ENCODE data around the gene PKD2. TPM values are rescaled to one million over a fixed set of nuclear protein-coding genes. Genes with fewer than 3 reads are reported as not detected.
A peak's percentile ranks its signal among the peaks of the same experiment; 100 is the strongest.

The PKD2 gene
- total and polyA plus RNA-seq, 2 donors (not counting 1 experiment from before 2014, with no cell fraction given) = 109 to 158 TPM

DNA sequence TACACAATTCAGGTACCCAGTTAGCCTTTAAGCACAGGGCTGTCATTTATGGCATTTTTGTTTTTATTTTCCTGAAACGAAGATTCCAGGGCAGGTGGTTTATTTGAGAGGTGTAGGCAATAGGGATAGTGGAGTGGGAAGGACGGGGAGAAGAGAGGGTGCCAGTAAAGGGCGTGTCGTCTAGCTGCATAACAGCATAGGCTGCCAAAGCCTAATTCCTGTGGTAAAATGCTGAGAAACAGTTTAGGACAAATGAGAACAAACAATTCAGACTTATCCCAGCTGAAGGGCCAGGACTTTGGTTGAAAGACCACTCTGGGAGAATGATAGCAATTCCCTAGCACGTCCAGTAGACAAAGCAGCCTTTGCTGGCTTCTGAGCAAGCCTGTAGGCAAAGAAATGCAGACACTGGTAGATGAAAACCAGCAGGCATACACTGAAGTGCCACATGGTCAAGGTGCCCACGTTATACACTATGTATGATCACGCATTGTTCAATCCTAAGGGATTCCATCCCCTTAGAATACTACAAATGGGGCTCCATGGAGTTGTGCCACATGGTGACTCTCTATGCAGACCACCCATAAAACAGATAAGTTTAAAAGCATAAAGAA is 70.6 kb downstream of the PKD2 start:
- H2AFZ ChIP-seq (ENCODE audit: low read length) = no peak overlapping the region
- no peak overlapping the region for H3K4me3 ChIP-seq (replicated peaks in 1 of 4; ENCODE audit: control extremely low read depth in 1 of 4, insufficient read depth in 1 of 4, low read depth in 3 of 4, low read length in 4 of 4)
- H3K36me3 ChIP-seq (ENCODE audit: control insufficient read depth, insufficient read depth, low read length) = no peaks in the 10 kb centered on the region
- TF ChIP-seq EZH2 (IDR thresholded peaks at IDR 0.05; ENCODE audit: low read length, missing control alignments) = no peak
- TF ChIP-seq, protein P1, sequence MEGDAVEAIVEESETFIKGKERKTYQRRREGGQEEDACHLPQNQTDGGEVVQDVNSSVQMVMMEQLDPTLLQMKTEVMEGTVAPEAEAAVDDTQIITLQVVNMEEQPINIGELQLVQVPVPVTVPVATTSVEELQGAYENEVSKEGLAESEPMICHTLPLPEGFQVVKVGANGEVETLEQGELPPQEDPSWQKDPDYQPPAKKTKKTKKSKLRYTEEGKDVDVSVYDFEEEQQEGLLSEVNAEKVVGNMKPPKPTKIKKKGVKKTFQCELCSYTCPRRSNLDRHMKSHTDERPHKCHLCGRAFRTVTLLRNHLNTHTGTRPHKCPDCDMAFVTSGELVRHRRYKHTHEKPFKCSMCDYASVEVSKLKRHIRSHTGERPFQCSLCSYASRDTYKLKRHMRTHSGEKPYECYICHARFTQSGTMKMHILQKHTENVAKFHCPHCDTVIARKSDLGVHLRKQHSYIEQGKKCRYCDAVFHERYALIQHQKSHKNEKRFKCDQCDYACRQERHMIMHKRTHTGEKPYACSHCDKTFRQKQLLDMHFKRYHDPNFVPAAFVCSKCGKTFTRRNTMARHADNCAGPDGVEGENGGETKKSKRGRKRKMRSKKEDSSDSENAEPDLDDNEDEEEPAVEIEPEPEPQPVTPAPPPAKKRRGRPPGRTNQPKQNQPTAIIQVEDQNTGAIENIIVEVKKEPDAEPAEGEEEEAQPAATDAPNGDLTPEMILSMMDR (conservative IDR thresholded peaks at IDR 0.05 in 1 of 2, IDR thresholded peaks at IDR 0.05 in 1 of 2; ENCODE audit: low read depth in 1 of 2, low read length in 2 of 2) = no peak
- H3K9ac ChIP-seq (ENCODE audit: insufficient read depth, low read length) = no peak overlapping the region
- DNase-seq (ENCODE audit: low read depth in 2 of 2) = peak; percentile 20 to 79
- H3K4me1 ChIP-seq (ENCODE audit: control insufficient read depth, extremely low read depth, insufficient read depth, low read length) = no peaks in the 10 kb centered on the region
- H3K27ac ChIP-seq (ENCODE audit: insufficient read depth, low read length) = no peak overlapping the region
- H3K27me3 ChIP-seq (ENCODE audit: control insufficient read depth, insufficient read depth, low read length) = no peaks in the 10 kb centered on the region
- H3K9me3 ChIP-seq (ENCODE audit: control insufficient read depth, insufficient read depth, low read depth, low read length) = no peaks in the 10 kb centered on the region
- H3K79me2 ChIP-seq (ENCODE audit: control insufficient read depth, insufficient read depth, low read length) = no peaks in the 10 kb centered on the region
- H4K20me1 ChIP-seq (ENCODE audit: control insufficient read depth, extremely low read depth, insufficient read depth, low read length) = no peaks in the 10 kb centered on the region
- H3K4me2 ChIP-seq (ENCODE audit: extremely low read depth, insufficient read depth, low read length) = no peak overlapping the region

DNA sequence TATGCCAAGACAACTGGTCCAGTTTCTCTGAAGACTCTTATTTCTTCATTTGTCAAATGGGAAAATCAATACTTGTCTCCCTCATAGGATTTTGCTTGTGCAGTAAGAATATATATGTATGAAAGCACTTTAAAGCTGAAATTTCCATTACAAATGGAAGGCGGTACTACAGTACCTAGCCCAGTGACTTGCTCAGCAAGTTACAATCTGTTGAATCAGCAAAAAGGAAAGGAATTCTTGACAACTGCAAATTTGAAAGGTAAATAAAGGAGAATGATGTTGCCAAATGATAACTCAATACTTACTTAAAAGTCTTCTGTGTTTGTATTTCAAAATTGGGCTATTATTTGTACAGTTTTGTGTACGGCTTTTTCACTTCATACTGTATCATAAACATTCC is 71.1 kb downstream of the PKD2 start:
- Histone ChIP-seq H3K4me1 (ENCODE audit: control insufficient read depth, extremely low read depth, insufficient read depth, low read length) (no peaks in the 10 kb centered on the region), H3K27me3 (ENCODE audit: control insufficient read depth, insufficient read depth, low read length) (no peaks in the 10 kb centered on the region), H3K9me3 (ENCODE audit: control insufficient read depth, insufficient read depth, low read depth, low read length) (no peaks in the 10 kb centered on the region), H4K20me1 (ENCODE audit: control insufficient read depth, extremely low read depth, insufficient read depth, low read length) (no peaks in the 10 kb centered on the region), H3K27ac (ENCODE audit: insufficient read depth, low read length) (no peak overlapping the region), H3K9ac (ENCODE audit: insufficient read depth, low read length) (no peak overlapping the region), H3K4me3 (replicated peaks in 1 of 4; ENCODE audit: control extremely low read depth in 1 of 4, insufficient read depth in 1 of 4, low read depth in 3 of 4, low read length in 4 of 4) (no peak overlapping the region), H2AFZ (ENCODE audit: low read length) (no peak overlapping the region), H3K4me2 (ENCODE audit: extremely low read depth, insufficient read depth, low read length) (no peak overlapping the region), H3K36me3 (ENCODE audit: control insufficient read depth, insufficient read depth, low read length) (no peaks in the 10 kb centered on the region), H3K79me2 (ENCODE audit: control insufficient read depth, insufficient read depth, low read length) (no peaks in the 10 kb centered on the region)
- TF ChIP-seq, protein P1 (conservative IDR thresholded peaks at IDR 0.05 in 1 of 2, IDR thresholded peaks at IDR 0.05 in 1 of 2; ENCODE audit: low read depth in 1 of 2, low read length in 2 of 2) = no peak
- no peak for TF ChIP-seq EZH2 (IDR thresholded peaks at IDR 0.05; ENCODE audit: low read length, missing control alignments)
- peak in 1 of 2 donors; percentile 9 for DNase-seq (ENCODE audit: low read depth in 2 of 2)

DNA sequence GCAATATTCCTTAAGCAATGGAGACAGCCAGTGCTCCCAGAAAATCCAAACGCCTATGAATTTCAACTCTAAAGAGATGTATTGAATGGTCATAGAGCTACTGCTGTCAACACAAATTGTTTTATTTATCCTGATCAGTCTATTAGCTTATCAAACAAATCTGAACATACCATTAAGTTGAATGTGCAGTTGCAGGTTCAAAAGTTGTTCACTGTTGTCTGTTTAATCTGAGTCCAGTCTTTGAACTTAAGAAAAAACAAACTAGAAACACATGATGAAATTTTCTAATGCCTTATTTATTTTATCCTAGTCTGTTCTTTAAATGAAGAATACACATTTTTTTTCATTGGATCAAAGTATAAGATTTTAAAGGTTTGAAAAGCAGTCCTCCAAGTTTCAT is 73.2 kb downstream of the PKD2 start:
- no peak overlapping the region for H3K4me3 ChIP-seq (replicated peaks in 1 of 4; ENCODE audit: control extremely low read depth in 1 of 4, insufficient read depth in 1 of 4, low read depth in 3 of 4, low read length in 4 of 4)
- no peaks in the 10 kb centered on the region for H3K36me3 ChIP-seq (ENCODE audit: control insufficient read depth, insufficient read depth, low read length)
- no peak overlapping the region for H3K27ac ChIP-seq (ENCODE audit: insufficient read depth, low read length)
- no peaks in the 10 kb centered on the region for H4K20me1 ChIP-seq (ENCODE audit: control insufficient read depth, extremely low read depth, insufficient read depth, low read length)
- TF ChIP-seq, protein P1 (conservative IDR thresholded peaks at IDR 0.05 in 1 of 2, IDR thresholded peaks at IDR 0.05 in 1 of 2; ENCODE audit: low read depth in 1 of 2, low read length in 2 of 2) = no peak
- no peak for TF ChIP-seq EZH2 (IDR thresholded peaks at IDR 0.05; ENCODE audit: low read length, missing control alignments)
- H3K9me3 ChIP-seq (ENCODE audit: control insufficient read depth, insufficient read depth, low read depth, low read length) = no peaks in the 10 kb centered on the region
- H2AFZ ChIP-seq (ENCODE audit: low read length) = no peak overlapping the region
- no peak overlapping the region for H3K9ac ChIP-seq (ENCODE audit: insufficient read depth, low read length)
- no peaks in the 10 kb centered on the region for H3K27me3 ChIP-seq (ENCODE audit: control insufficient read depth, insufficient read depth, low read length)
- no peak for DNase-seq (ENCODE audit: low read depth in 2 of 2)
- no peak overlapping the region for H3K4me2 ChIP-seq (ENCODE audit: extremely low read depth, insufficient read depth, low read length)
- H3K79me2 ChIP-seq (ENCODE audit: control insufficient read depth, insufficient read depth, low read length) = no peaks in the 10 kb centered on the region
- no peaks in the 10 kb centered on the region for H3K4me1 ChIP-seq (ENCODE audit: control insufficient read depth, extremely low read depth, insufficient read depth, low read length)

All from fibroblast of lung (primary cell).